ENCODE measurements around the gene APBA2.

APBA2 gene

GRCh38 chr15:29134239-29134638, 248.5 kb downstream of the APBA2 start:
- DNase-seq (ENCODE audit: low spot score), result no peak

- DNase-seq (ENCODE audit: low spot score), result no peak
Measured at GRCh38 chr15:29134641-29135308, 249.0 kb downstream of the APBA2 start.

DNA sequence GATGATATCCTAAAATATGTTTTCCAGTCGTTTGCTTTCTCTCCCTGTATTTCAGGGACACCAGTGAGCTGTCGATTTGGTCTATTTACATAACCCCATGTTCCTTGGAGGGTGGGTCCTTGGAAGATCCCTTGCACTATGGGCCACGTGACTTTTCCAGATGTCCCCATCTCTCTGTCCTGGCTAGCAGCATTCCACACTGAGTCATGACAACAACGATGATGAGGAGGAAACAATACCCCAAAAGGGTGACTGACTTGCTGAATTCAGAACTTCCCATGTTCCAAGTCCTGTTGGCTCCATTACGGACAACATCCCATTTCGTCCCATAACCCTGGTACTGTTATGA, 249.5 kb downstream of the APBA2 start:
- no peak for DNase-seq (ENCODE audit: low spot score)

GRCh38 chr15:29135702-29136646, 250.2 kb downstream of the APBA2 start:
- DNase-seq (ENCODE audit: low spot score), result no peak

DNA sequence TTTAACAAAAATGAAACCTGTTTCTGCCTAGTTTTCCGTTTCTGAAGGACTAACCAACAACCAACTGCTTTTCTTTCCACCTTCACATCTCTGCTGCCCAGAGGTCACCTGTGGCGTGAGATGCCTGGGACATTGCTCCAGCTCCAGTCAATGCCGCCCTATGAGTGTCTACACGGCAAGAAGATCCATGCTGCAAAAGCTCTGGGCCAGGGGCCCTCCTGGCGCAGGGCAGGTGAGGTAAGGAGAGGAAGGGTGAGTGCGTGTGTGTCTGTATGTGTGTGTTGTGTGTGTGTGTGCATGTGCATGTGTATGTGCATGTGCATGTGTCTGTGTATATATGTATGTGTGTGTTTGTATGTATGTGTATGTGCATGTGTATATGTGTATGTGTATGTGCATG, 252.5 kb downstream of the APBA2 start:
- peak; percentile 4 for DNase-seq (ENCODE audit: low spot score)

- peak; percentile 25 for DNase-seq (ENCODE audit: low spot score)
Measured at GRCh38 chr15:29139072-29139471, 253.3 kb downstream of the APBA2 start.

GRCh38 chr15:29139540-29140459, 254.0 kb downstream of the APBA2 start:
- DNase-seq (ENCODE audit: low spot score), result peak; percentile 93

- no peak for DNase-seq (ENCODE audit: low spot score)
Measured at GRCh38 chr15:29140475-29141307, 254.9 kb downstream of the APBA2 start.

DNA sequence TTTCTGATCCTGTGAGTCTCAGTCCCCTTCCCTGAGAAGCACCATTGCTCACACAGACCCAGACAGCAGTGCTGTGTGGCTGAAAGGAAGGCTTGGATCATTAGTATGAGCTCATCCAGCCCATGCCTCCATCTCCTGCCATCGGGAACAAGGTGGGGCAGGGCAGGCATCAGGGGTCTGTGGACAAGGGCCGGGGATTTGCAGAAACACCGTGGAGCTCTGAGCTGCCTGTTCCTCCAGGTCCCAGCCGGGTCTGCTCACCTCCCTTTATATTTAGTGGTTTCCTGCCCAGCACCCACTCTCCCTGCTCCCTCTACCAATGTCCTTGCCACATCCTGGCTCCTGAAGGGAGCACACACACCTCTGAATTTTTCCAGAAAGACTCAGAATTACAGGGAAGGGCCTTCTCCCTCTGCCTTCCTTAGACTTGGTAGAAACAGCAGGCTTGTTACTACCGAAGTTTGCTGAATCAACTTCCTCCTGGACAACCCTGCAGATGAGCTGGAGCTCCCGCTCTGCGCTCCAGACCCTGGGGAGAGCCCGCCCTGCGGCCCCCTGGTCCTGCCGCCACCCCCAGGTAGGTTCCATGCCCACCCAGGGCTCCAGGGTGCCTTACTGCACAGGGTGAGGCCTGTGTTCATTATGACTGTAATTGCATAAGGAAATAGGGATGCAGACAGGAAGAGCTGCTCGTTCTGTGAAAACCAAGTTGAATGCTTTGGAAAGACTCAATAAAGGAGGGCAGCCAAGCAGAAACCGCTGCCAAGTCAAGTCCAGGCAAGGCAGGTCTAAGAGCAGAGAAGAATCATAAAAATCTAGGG, 255.7 kb downstream of the APBA2 start:
- no peak for DNase-seq (ENCODE audit: low spot score)

DNA sequence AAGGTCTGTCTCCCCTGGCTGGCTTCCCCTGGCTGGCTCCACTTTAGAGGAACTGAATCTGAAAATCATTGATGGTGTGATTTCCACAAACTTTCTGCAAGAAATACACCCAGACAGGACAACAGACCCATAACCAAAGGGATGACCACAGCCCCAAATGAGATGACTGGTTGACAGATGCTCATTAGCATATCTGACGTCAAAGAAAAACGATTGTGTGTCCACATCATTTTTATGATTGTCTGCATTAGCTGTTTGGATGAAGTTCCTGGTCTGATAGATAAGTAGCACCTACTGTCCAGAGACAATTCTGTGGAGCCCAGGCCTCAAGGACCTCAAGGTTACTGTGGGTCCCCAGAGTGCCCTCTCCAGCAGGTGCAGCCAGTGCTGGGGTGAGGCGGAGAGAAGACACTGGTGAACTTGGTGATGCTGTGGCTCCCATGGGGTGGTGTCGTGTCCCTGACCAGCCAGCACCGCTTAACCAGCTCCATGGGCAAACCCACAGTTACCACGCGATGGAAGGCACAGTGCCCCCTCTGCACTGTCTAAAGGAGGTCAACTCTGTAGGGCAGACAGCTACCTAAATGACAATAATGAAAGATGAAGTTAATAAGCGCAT, 256.5 kb downstream of the APBA2 start:
- no peak for DNase-seq (ENCODE audit: low spot score)

DNA sequence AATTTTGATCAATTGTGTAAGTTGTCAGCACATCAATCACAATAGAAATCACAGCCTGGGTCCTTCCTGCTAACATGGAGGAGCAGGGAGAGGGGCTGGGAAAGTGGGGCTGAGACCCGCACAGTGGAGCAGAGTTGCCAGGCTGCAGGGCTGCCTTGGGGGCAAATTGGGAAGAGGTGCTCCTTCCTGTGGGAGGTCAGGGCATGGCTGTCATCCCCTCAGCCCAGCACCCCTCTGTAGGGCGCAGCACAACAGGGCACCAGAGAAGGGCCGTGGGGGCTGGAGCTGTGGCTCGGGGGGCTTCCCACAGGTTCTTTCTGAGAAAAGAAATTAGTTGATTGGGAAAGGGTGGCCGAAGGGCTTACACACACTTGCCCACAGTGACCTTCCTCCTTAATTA, 257.5 kb downstream of the APBA2 start:
- DNase-seq (ENCODE audit: low spot score), result no peak

DNA sequence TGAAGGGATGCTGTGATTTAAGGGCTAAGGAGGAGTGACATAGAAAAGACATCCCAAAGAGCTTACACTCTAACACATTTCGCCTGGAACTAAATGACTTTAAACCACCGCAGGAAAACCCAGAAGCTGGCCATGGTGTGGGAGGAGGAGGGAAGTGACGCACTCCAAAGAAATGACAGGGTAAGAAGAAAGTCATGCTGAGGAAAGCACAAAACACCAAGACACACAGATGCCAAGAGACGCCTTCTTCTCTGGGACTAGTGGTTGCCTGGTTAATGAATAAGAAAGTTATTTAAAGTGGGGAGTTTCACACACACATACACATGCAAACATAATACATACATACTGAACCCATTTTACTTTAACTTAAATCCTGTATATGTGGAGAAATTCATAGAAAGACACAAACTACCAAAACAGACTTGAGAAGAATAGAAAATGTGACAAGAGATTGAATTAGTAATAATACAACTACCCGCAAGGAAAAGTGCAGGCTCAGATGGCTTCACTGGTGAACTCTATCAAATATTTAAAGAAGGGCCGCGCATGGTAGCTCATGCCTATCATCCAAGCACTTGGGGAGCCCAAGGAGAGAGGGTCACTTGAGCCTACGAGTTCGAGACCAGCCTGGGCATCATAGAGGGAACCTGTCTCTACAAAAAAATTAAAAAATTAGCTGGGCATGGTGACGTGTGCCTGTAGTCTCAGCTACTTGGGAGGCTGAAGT, 258.3 kb downstream of the APBA2 start:
- DNase-seq (ENCODE audit: low spot score), result no peak

- no peak for DNase-seq (ENCODE audit: low spot score)
Measured at GRCh38 chr15:29149738-29150075, 263.9 kb downstream of the APBA2 start.

GRCh38 chr15:29150515-29151483, 265.0 kb downstream of the APBA2 start:
- DNase-seq (ENCODE audit: low spot score), result no peak

GRCh38 chr15:29151484-29151857, 265.7 kb downstream of the APBA2 start:
- no peak for DNase-seq (ENCODE audit: low spot score)

- no peak for DNase-seq (ENCODE audit: low spot score)
Measured at GRCh38 chr15:29156521-29156920, 270.7 kb downstream of the APBA2 start.

- no peak for DNase-seq (ENCODE audit: low spot score)
Measured at GRCh38 chr15:29159771-29160455, 274.1 kb downstream of the APBA2 start.

- no peak for DNase-seq (ENCODE audit: low spot score)
Measured at GRCh38 chr15:29162411-29162810, 276.6 kb downstream of the APBA2 start.
